Activated T-cell treated with anti-CD3 and anti-CD28 coated beads for 4 hours (primary cell): Measurements from ENCODE around the gene CNTN5.

ENCODE experiments used
- DNase-seq: peaks from one replicate; pipeline ENCODE4 v3.0.0-alpha.2; 2020

The CNTN5 gene

DNA sequence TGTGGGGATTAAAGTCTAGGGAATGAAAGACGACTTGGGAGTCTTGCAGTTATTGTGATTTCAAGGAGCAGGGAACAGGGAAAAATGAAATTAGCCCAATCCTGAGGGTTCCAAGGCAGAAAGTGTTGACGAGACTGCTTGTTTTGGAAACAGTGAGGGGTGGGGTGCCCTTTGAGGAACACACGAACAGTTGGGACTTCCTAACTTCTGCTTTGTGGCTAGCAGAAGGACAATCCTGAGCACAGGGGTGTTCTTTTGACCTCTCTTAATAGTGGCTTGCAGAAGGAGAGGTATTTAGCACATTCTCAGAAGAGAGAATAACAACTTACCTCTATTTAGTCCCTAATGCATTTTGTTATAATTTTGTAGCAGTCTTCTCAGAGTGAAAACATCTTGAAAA is 1120.5 kb downstream of the CNTN5 start:
- no peak for DNase-seq

DNA sequence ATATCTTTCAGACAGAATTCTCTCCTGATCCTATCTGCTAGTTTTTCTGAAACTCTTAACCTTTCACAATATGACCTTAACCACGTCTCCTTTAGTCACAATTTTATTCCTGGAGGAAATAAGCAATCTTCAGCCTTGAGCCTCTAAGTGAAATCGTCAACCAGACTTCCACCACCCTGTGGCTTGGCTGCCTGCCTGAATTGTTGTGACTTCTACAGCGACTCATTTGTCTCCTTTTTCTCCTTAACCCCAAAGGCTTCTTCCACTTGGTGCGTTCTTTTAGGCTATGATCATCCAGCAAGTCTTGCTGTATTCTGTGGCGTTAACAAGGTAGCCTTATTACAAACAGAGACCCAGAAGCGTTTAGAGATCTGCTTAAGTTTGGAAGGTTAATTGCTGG is 1131.2 kb downstream of the CNTN5 start:
- DNase-seq, result no peak

DNA sequence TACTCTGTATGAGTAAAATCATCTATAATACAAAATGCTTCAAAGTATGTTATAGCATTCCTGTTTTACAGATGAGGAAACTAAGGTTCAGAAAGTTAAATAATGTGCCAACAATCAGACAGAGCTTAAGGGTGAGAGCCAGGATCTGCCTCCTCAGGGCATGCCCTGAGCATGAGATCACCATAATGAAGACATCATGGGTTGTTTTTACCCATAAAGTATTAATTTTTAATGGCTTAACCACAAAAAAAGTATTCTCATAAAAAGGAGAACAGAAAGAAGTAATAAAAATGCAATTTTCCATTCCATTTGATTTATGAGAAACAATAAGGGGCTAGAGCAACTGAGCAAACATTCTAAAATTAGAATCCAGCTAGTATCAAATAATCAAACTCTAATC is 1132.0 kb downstream of the CNTN5 start:
- no peak for DNase-seq

DNA sequence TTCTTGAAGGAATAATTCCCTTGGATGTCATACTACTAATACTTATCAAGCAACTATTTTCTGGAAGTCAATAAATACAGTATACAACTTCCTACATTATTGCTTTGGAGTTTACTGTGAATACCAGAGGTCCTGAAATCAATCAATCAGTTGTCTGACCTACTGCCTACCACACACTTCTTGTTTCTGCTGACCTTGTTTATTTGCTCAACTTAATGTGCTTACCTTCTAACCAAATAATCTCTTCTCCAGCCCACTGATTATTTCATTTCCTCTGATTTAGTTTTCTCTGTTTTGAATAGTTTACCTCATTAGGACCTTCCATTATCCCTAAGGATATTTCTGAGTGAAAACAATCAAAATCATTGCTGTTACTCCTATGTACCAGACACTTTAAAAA is 1142.7 kb downstream of the CNTN5 start:
- DNase-seq, result no peak

DNA sequence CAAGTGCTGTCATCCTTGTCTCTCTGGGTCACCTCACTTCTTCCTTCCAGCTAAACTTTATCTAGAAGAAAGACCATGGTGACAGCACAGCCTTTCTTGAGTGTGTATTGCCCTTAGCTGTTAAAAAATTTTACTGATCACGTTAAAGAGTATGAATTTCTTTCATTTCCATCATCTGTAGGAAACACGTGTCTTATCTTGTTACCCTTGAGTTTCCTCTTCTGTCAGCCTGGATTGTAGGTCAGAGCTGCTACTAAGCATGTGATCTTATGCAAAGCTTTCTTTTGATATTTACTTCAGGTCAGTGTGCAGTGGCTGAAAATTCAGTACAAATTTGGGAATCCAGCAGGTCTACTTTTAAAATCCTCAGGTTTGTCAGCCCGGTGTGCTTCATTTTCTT is 1154.1 kb downstream of the CNTN5 start:
- DNase-seq, result no peak

DNA sequence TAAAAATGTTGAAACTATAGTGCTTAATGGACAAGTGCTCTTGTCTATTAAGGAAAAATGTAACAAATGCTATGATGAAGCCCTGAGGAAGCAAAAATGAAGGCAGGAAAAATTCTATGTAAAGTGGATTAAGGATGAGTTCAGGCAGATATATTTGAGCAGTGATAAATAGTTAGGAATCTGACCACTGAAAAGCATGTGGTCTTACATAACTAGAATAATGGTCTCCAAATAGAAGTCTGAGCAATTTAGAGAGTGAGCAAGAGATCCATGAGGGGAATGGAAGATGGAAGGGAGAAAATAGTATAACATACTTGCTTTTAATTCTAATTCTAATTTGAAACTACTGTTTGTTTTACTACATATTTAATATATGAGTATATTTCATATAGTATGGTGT is 1155.7 kb downstream of the CNTN5 start:
- no peak for DNase-seq

DNA sequence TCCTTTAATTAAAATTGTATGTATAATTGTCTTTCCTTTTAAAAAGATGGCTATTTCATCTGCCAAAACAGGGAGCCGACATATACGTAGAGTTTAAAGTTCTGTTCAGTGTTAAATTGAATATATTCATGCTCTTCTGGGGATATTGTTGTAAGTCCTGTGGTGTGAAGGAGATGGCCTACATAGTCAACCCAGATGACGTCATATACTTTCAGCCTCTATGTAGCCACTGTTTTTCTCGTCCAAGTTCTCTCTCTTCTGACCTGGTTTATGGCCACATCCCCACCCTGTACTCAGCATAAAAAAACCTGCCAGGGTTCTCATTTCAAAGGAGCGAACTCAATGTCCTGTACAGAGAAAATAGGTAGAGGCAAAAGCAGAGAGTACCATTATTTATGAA is 1156.9 kb downstream of the CNTN5 start:
- no peak for DNase-seq

DNA sequence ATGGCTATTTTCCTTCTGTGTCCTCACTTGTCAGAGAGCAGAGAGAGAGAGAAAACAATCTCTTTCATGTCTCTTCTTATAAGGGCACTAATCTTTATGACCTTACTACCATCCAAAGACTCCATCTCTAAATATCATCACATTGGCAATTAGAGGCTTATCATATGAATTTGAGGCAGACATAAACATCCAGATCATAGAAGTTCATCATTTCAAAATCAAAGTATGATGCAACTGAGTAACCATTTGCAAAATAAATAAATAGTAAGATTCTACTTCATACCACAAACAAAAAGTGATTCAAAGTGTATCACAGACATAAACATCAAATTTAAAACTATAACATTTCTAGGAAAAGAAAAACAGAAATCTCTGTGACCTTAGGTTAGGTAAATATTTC is 1161.6 kb downstream of the CNTN5 start:
- DNase-seq, result no peak

DNA sequence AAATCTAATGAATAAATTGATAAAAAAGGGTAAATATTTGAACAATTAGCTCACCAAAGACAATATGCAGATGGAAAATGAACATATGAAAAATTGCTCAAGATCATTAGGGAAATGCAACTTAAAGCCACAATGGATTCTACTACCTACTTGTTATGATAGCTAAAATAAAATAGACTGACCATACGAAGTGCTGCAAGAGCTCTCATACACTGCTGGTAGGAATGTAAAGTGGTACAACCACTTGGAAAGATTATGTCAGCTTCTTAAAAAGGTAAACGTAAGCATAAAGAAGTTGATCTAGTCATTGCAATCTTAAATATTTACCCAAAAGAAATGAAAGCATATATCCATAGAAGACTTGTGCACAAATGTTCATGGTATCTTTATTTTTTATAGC is 1162.2 kb downstream of the CNTN5 start:
- DNase-seq, result no peak

DNA sequence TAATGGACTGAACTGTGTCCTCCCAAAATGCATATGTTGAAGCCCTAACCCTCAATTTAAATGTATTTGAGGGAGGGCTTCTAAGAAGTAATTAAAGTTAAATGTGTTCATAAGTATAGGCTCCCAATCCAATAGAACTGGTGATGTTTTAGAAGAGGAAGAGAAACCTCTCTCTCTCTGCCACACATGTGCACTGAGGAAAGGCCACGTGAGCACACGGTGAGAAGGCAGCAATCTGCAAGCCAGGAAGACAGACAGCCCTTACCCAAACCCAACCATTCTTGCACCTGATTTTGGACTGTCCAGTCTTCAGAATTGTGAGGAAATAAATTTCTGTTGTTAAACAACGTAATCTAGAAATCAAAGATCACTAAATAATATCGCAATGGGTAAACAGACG is 1164.8 kb downstream of the CNTN5 start:
- no peak for DNase-seq

DNA sequence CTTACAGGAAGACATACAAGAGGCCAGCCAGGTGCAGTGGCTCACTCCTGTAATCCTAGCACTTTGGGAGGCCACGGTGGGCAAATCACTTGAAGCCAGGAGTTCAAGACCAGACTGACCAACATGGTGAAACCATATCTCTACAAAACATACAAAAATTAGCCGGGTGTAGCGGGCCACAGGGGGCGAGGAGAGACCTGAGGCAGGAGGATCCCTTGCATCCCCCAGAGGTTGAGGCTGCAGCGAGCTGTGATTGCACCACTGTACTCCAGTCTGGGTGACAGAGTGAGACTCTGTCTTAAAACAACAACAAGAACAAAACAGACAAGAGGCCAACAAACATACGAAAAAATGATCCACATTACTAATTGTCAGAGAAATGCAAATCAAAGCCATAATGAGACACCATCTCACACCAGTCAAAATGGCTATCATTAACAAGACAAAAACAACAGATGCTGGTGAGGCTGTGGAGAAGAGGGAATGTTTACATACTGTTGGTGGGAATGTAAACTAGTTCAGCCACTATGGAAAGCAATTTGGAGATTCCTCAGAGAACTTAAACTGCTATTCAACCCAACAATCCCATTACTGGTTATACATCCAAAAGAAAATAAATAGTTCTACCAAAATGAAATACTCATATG is 1167.5 kb downstream of the CNTN5 start:
- no peak for DNase-seq

DNA sequence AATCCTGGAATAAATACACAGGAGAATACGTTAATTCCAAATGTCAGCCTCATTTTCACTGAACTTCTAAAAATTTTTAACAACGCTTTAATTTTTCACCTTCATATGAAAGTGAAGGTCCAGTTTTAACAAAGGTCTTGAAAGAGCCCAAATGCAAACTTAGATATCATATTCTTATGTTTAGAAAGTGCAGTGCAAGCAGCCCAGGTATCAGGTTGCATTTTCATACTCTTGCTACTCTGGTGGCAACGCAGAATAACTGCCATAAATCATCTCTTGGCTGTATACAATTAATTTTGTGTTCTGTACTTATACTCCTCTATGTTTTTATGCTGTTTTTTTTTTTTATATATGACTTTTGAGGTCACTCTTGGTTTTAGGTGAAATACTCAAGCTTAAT is 1169.6 kb downstream of the CNTN5 start:
- DNase-seq, result no peak

DNA sequence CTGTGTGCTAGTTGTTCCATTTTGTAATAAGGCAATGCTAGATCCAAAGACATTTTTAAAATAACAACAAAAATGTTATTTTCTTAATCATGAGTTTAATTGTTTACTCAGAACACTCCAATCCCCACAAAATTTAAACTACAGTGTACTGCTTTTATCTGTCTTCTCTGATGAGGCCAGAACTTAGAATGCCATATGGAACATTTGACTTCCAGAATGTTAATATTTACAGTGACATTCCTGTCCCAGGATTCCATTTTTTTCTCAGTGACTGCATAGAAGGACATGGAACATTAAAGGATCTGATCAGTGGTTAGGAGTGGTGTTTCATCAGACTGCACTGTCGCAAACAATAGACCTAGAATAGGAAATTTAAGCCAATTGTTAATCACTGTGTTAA is 1171.4 kb downstream of the CNTN5 start:
- no peak for DNase-seq

DNA sequence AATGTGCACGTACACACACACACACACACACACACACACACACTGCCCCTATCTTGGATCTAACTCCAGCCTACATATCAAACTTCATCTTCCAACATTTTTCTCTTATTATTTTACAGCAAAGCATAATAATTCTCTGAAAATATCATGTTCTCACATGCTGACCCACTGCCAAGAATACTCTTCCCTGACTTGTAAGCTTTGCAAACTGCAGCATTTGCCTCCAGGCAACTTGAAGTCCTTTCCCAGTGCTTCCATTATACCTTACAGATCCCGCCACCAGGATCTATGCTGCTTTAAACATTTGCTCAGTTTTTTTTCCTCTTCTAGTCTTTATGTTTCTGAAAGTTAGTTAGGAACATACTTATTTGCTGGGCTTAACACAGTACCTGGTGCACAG is 1183.0 kb downstream of the CNTN5 start:
- DNase-seq, result no peak

DNA sequence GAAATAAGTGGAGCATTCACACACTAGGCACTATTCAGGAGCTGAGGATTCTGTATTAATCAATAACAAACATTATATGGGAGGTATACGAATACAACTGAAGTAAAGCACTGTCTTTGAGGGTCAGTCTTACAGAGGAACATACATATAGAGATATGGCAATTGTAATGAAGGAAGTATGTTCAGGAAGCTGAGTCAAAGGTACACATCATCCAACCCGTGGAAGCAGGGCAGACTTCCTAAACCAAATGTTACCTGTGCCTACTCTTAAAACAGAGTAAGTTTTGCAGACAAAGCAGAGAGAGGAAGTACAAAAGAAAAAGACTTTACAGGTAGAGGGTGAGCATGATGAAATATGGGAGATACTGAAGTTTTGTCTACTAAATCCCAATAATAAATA is 1185.2 kb downstream of the CNTN5 start:
- DNase-seq, result no peak

DNA sequence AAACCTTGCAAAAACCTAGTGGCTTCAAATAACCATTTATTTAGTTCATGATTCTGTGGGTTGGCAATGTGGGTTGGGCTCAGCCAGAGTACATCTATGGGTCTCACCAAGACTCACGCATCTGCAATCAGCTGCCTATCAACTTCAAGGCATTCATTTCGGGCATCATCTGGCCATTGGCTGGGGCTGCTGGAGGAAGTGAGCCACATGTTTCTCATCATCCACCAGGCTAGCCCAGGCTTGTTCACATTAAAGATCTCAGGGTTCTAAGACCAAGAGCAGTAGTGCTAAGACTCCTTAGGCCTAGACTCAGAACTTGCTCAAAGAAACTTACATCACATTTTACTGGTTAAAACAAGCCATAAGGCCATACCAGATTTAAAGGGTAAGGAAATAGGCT is 1187.5 kb downstream of the CNTN5 start:
- DNase-seq, result no peak

DNA sequence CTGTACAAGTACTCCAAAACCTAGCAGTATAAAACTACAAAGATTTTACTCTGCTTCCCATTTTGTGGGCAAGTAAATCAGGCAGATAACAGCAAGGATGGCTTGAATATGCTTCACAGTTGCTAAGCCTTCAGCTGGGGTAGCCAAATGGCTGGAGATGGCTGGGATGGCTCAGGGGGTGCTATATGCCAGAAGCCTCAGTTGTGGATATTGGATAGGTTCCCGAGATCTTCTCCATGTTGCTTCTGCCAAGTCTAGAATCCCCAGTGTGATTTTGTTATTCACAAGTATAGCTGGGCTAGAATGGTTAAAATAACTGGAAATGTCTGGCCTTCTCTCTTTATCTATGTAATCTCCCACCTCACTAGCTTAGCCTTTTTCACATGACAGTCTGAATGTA is 1194.0 kb downstream of the CNTN5 start:
- DNase-seq, result no peak

DNA sequence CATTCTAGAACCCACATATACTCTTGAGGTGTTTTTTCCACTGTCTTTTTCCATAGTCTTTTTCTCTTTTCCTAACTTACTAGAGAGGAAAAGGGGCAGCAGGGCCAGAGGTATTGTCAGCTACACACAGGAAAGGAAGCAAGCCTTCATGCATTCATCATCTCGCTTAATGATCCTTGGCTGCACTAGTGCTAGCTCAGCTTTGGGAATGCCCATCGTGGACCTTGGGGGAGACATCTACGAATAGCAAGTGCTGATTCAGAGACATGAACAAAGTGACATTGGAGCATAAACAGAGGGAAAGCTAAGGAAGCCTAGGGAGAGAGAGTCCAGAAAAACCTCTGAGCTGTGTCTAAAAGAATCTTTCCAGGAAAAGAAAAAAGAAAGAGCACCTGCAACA is 1200.1 kb downstream of the CNTN5 start:
- DNase-seq, result no peak

DNA sequence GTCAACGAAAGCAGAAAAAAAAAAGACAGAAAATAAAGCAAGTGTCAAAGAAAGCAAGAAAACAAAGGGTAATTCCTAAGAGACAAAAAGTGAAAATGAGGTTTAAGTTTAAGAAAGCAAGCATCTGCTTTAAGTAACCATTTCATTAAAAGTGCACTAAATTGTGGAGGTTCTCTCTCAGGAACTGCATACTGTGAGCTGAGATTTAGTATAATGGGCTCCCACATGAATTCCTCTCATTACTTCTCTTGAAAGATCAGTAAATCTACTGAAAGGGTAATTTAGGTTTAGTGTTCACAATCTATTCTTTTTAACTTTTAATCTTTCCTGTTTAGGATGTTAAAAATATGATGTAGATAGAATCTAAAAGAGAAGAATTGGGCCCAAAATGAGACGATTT is 1201.0 kb downstream of the CNTN5 start:
- no peak for DNase-seq

DNA sequence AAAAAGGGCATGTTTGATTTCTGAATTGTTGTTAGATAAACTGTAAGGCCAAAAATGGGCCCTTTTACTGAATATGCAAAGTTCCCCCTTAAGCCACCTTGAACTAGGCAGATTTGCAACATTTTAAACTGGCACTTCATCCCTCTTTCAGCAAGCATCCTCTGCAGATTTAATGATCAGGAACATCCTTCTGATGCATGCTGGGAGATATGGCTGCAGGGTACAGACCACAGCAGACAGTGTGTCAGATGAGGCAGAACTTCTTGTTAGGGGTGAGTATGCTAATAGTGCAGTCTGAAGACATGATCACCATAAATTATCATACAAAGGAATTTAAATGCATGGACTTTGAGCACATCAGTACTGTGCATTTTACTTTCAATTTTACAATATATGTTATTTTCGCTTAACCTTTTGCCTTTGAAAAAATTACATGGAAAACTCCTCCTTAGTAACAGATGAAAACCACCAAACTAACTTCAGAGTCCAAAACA is 1203.8 kb downstream of the CNTN5 start:
- no peak for DNase-seq

DNA sequence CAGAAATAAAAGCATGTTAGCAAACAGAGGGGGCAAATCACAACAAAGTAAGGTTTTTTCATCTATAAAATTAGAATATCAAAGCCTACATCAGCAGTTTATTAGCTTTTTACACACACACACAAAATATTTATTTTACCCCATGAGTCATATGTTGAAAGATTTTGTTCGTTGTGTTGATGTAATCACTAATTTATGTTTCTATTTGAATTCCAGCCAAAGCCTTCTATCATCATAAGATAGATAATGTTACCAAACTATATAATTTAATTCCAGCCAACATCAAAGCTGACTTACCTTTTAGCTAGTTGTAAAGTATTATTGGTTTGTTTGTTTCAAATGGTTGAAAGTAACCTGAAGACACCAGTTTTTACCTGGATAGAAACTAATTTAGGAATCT is 1208.3 kb downstream of the CNTN5 start:
- no peak for DNase-seq

DNA sequence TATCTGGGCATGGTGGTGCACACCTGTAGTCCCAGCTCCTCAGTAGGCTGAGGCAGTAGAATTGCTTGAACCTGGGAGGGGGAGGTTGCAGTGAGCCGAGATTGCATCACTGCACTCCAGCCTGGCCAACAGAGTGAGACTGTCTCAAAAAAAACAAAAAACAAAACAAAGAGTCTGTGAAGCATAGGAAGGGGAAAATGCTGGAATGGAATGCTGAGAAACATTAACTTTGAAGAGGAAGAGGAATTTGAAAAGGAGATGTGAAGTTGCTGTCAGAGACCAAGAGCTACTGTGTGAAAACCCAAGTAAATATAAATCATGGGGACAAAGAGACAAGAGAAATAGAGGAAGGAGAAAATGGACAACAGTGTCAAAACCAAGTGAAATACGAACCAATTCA is 1211.3 kb downstream of the CNTN5 start:
- DNase-seq, result no peak

DNA sequence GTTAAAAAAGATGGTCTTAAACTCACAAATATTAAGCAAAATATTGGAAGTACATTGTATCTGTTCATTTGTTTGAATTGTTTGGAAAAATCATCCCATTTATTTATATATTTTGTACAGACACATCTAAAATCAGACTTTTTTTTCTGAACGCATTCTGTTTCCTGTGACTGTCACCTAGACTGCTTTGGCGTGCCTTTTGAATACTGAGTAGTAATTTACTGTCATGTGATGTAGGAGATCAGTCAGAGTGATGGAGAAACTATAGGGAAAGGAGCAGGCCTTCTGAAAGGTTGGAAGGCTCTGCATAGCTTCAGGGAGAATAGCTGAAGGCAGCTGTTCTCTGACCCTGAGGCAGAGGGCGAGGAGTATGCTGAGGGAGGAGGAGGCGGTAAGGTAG is 1214.3 kb downstream of the CNTN5 start:
- DNase-seq, result no peak

DNA sequence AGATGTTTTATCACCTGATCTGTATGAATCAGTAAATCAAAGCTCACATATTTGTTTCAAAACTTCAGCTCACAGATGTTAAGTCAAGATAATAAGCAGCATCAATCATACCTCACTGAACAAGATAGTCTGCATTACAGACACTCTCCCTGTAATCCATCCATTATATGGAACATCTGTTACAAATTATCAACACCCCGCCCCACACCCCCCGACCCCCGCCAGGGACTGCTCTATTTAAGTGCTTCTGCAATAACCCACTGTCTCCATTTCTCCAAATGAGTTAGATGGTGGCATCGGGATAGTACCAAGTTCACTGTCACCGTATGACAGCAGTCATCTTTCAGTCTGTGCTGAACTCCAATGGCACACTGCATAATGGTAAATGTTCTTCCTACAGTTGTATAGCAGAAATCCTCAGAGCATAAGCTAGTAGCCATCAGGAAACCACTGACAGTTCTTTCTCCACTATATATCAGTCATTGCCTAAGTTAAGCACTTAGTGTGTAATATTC is 1219.3 kb downstream of the CNTN5 start:
- no peak for DNase-seq

DNA sequence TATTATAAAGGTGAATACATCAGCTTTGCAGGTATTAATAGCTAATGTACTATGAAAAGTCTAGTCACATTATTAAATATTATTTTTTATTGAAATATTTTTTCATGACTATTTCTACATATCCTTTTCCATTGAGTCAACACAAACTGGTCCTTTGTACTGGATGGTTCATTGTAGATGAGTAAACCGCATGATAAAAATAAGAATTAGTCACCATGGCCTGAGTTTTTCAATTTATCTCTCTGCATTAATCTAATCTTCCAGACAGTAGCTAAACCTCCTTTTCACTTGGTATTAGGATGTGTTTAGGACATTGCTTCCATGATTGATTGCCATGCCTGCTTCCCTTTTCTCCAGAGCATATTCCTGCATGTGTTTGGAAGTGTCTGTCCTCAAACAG is 1227.0 kb downstream of the CNTN5 start:
- no peak for DNase-seq
